Thyroid gland (tissue), 4 donors: Measurements from ENCODE around the gene NPM1. TPM values are rescaled to one million over a fixed set of nuclear protein-coding genes. Genes with fewer than 3 reads are reported as not detected.

ENCODE experiments used
- DNase-seq, 2 donors: peaks; one replicate each; pipeline ENCODE4 v3.0.0-alpha.2; 2019
- H3K27ac ChIP-seq, 3 donors: fragments of 200-600 bp; sonication (generic); 1 replicate in 2 of 3; 2 replicates in 1 of 3; pipeline ENCODE4 v1.5.1; 2016 to 2019; ENCODE audit warnings: mild to moderate bottlenecking in 1 of 3, moderate library complexity in 1 of 3
- H3K27me3 ChIP-seq: fragments of 200-600 bp; sonication (generic); one replicate; pipeline ENCODE4 v1.5.1; 2019
- H3K36me3 ChIP-seq, 2 donors: fragments of 200-600 bp; sonication (generic); one replicate each; pipeline ENCODE4 v1.5.1; 2016 to 2019
- H3K4me1 ChIP-seq, 2 donors: fragments of 200-600 bp; sonication (generic); one replicate each; pipeline ENCODE4 v1.5.1; 2017 to 2019
- H3K4me3 ChIP-seq, 3 donors: fragments of 200-600 bp; sonication (generic); replicated peaks in 1 of 3; 1 replicate in 2 of 3; 2 replicates in 1 of 3; pipeline ENCODE4 v1.5.1; 2016; ENCODE audit warnings: mild to moderate bottlenecking in 1 of 3
- H3K9me3 ChIP-seq: fragments of 200-600 bp; sonication (generic); one replicate; pipeline ENCODE4 v1.5.1; 2017
- CTCF ChIP-seq, 6 experiments: fragments of 200-600 bp in 3 of 6; fragments of 450-650 bp in 3 of 6; sonication (generic) in 3 of 6; IDR thresholded peaks; one replicate each; pipeline ENCODE4 v1.5.1; 2016 to 2019; ENCODE audit warnings: antibody characterized with exemption in 6 of 6, mild to moderate bottlenecking in 2 of 6, inconsistent platforms in 1 of 6, moderate library complexity in 1 of 6
- POLR2A ChIP-seq, 2 donors: fragments of 450-650 bp; IDR thresholded peaks; one replicate each; pipeline ENCODE4 v1.6.1; 2017; ENCODE audit warnings: antibody characterized with exemption in 2 of 2, mild to moderate bottlenecking in 2 of 2, moderate library complexity in 1 of 2
- WGBS, 2 donors: methylation state at CpG; one replicate each; pipeline ENCODE4 v1.1.5; 2017; 5-methylcytosine and 5-hydroxymethylcytosine counted together
- intact Hi-C: fragments of 100-400 bp; cut with DNase I; formaldehyde crosslinking; loops from one replicate; pipeline ENCODE4 v1.15.1; 2023
- total RNA-seq, 4 donors: library from RNA; depleted of rRNA; stranded (reverse); fragments of >200 nt; gene quantifications; one replicate each; pipeline ENCODE4 v1.2.3, GENCODE V29; 2016

Gene NPM1
- total RNA-seq, 4 donors from 2014 or later: 455 to 777 (median 561) TPM

GRCh38 chr5:171405615-171406014 lies 18.0 kb downstream of the NPM1 start:
- peaks cover 33 to 57% of the 10 kb centered on the region in 2 donors for H3K36me3 ChIP-seq
- no peak for TF ChIP-seq POLR2A (IDR thresholded peaks at IDR 0.05)
- TF ChIP-seq CTCF (IDR thresholded peaks at IDR 0.05): peak in 2 of 6 experiments; percentile 23 to 35
- intact Hi-C loops: no loop called here
- H3K27ac ChIP-seq: no peak overlapping the region
- no peak overlapping the region for H3K4me3 ChIP-seq
- 73 to 80% methylated on average over 3 of the region's 3 CpGs for WGBS, 2 donors
- no peaks in the 10 kb centered on the region for H3K9me3 ChIP-seq
- no peaks in the 10 kb centered on the region for H3K27me3 ChIP-seq
- DNase-seq: no peak
- H3K4me1 ChIP-seq: no peaks in the 10 kb centered on the region

- H3K4me3 ChIP-seq: no peak overlapping the region
- 86 to 89% methylated on average over 4 of the region's 4 CpGs for WGBS, 2 donors
- DNase-seq: no peak
- peaks cover 24 to 55% of the 10 kb centered on the region in 2 donors for H3K36me3 ChIP-seq
- no peaks in the 10 kb centered on the region for H3K4me1 ChIP-seq
- no peaks in the 10 kb centered on the region for H3K27me3 ChIP-seq
- TF ChIP-seq POLR2A (IDR thresholded peaks at IDR 0.05) (no peak), CTCF (IDR thresholded peaks at IDR 0.05) (no peak)
- H3K9me3 ChIP-seq: no peaks in the 10 kb centered on the region
- no peak overlapping the region for H3K27ac ChIP-seq
- intact Hi-C loops: no loop called here
These were observed 19.6 kb downstream of the NPM1 start for GRCh38 chr5:171407234-171407633.

GRCh38 chr5:171409164-171410136 lies 21.8 kb downstream of the NPM1 start:
- H3K9me3 ChIP-seq: no peaks in the 10 kb centered on the region
- H3K4me1 ChIP-seq: no peaks in the 10 kb centered on the region
- intact Hi-C loops: no loop called here
- TF ChIP-seq POLR2A (IDR thresholded peaks at IDR 0.05) (no peak), CTCF (IDR thresholded peaks at IDR 0.05) (no peak)
- H3K27me3 ChIP-seq: no peaks in the 10 kb centered on the region
- DNase-seq: no peak
- H3K4me3 ChIP-seq: no peak overlapping the region
- H3K36me3 ChIP-seq: peaks cover 26 to 55% of the 10 kb centered on the region in 2 donors
- WGBS, 2 donors: 96% methylated on average over 8 of the region's 8 CpGs
- no peak overlapping the region for H3K27ac ChIP-seq

- 30 to 32% methylated on average over 1 of the region's 1 CpG for WGBS, 2 donors
- no peak for DNase-seq
- H3K27ac ChIP-seq: no peak overlapping the region
- no peak overlapping the region for H3K4me3 ChIP-seq
- intact Hi-C loops: no loop called here
- no peaks in the 10 kb centered on the region for H3K4me1 ChIP-seq
- H3K9me3 ChIP-seq: no peaks in the 10 kb centered on the region
- H3K36me3 ChIP-seq: peaks cover 20 to 50% of the 10 kb centered on the region in 2 donors
- H3K27me3 ChIP-seq: no peaks in the 10 kb centered on the region
- TF ChIP-seq POLR2A (IDR thresholded peaks at IDR 0.05) (no peak), CTCF (IDR thresholded peaks at IDR 0.05) (no peak)
These were observed 22.5 kb downstream of the NPM1 start for GRCh38 chr5:171410181-171410580.

GRCh38 chr5:171412186-171412585 lies 24.5 kb downstream of the NPM1 start:
- Histone ChIP-seq H3K4me3 (no peak overlapping the region), H3K9me3 (no peaks in the 10 kb centered on the region), H3K4me1 (peaks cover 0 to 3% of the 10 kb centered on the region in 2 donors), H3K36me3 (peaks cover 6 to 32% of the 10 kb centered on the region in 2 donors), H3K27ac (no peak overlapping the region), H3K27me3 (no peaks in the 10 kb centered on the region)
- TF ChIP-seq POLR2A (IDR thresholded peaks at IDR 0.05) (no peak), CTCF (IDR thresholded peaks at IDR 0.05) (no peak)
- intact Hi-C loops: no loop called here
- no peak for DNase-seq
- WGBS, 2 donors: 93 to 95% methylated on average over 5 of the region's 5 CpGs
